HG02759 (cell line): Measurements from ENCODE around the gene SND1.
"Not testable (repeated sequence)": the region's sequence is repeated elsewhere in the genome, so short reads cannot be mapped to it uniquely, and the experiment has no call there.

ENCODE experiments used
- ATAC-seq: cut with Tn5 transposase; IDR thresholded peaks from one replicate; pipeline ENCODE4 v1.9.1; 2021; ENCODE audit warnings: mild to moderate bottlenecking, moderate library complexity; ENCODE audit not compliant: unreplicated experiment

Gene SND1

DNA sequence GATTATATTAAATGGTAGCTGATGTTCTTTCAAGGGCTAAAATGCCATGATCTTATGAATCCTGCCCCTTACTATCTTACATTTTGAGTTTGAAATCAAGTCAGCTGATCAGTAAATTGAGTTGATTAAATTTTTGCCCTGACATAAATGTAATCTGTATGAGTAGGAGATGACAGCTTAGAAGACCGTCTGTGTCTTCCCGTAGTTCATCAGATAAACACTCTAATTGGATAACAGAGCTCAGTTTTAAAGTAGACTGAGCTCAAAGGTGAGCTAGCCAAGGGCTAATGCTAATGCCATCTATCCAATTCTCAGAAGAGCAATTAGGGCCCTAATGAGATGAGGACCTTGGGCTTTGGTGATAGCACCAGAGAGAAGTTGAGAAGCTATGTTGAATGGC is 296.3 kb downstream of the SND1 start:
- no peak for ATAC-seq

- ATAC-seq: no peak
Measured at GRCh38 chr7:127948930-127949329, 296.9 kb downstream of the SND1 start.

- ATAC-seq: no peak
Measured at GRCh38 chr7:127949769-127950222, 297.8 kb downstream of the SND1 start.

- no peak for ATAC-seq
Measured at GRCh38 chr7:127950233-127950935, 298.4 kb downstream of the SND1 start.

GRCh38 chr7:127953423-127954356 is 301.7 kb downstream of the SND1 start:
- ATAC-seq: no peak

- no peak for ATAC-seq
Measured at GRCh38 chr7:127954357-127954748, 302.4 kb downstream of the SND1 start.

DNA sequence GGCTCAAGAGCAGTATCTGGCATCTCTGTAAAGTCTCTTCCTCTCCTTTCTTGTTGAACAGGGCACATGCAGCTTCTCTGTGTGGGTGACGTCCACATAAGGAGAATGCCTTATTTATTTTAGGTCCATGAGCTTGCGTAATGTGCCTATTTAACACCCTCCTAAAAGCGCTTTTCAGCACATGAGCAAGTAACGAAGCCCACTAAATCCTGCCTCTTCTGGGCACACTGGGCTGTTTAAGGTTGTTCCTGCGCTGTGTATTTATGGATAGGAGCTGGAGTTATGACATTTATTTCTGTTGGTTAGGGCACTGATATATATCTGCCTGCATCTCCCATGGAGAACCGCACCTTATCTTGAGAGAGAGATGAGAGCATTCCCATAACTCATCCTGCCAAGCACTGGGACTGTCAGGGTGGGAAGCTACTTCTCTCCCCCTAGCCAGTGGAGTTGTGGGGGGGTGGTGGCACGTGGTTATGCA is 303.1 kb downstream of the SND1 start:
- ATAC-seq: no peak

DNA sequence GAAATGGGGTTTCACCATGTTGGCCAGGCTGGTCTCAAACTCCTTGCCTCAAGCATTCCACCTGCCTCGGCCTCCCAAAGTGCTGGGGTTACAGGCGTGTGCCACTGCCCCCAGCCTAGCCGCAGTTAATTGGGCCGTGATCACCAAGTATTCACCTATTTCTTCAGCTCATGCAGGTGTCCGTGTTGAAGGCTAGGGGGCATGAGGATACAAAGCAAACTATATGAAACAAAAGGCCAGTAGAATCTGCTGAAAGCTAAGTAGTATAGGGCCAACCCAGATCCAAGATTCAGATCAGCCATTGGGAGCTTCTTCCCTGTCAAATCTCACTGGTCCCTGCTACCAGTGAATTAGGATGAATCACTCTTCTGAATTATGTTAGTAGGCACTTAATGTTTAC is 305.9 kb downstream of the SND1 start:
- no peak for ATAC-seq

- peak; percentile 73 for ATAC-seq
Measured at GRCh38 chr7:127959770-127960169, 307.8 kb downstream of the SND1 start.

DNA sequence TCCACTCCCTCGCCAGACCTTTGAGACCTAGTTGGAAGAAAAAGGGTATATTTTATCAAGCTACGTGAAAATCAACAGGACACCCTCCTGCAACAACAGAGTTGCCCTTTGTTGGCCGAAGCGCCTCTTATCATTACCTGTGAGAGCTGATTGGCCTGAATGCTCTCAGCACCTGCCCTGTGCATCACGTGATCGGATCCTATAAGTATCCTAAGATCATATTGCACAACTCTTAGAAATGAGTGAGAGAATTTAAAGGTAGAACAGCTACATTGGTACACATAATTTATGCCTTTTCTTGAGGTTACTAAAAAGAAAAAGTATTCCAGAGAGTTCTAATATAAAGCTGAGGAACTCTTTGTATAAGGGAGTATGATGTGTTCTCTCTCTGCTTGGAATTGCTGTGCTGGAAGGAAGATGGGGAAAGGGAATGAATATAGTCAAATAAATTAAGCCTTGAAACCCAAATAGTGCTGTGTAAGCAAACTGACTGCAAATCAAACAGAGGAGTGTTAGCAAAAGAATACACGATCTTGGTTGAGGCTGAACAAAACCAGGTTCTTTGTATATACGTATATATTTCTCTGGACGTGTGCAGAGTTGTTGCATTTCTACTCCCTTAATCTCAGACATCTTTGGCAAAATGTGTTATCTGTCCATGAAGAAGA is 309.9 kb downstream of the SND1 start:
- no peak for ATAC-seq

DNA sequence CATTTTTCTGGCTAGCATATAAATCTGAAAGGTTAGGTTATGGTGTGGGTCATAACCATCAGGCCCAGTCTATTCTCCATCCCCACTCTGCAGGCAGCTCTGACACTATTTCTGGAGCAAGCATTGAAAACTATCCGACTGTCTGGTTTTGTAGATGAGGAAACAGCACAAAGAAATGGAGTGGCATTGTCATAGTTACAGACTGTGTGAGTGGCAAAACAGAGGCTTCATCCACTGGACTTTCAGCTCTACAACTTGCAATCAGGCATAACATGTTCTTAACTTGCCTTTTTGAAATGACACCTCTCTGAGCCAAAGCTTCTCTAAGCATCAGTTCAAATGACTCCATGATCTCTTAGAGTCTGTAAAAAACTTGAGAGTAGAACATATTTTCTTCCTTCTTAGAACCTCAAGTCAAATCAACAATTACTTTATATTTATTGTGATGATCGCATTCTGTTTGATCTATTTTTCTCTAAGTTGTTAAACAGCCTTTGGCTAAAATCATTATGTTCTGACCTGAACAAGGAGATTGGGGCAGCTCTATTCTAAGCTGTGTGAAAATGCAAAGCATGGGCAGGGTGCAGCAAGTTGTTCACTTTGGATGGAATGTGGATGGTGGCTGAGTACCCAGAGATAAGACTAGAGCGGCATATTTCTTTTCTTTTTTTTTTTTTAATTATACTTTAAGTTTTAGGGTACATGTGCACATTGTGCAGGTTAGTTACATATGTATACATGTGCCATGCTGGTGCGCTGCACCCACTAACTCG is 310.8 kb downstream of the SND1 start:
- ATAC-seq: no peak

- not testable (repeated sequence) for ATAC-seq
Measured at GRCh38 chr7:127963850-127964249, 311.9 kb downstream of the SND1 start.

DNA sequence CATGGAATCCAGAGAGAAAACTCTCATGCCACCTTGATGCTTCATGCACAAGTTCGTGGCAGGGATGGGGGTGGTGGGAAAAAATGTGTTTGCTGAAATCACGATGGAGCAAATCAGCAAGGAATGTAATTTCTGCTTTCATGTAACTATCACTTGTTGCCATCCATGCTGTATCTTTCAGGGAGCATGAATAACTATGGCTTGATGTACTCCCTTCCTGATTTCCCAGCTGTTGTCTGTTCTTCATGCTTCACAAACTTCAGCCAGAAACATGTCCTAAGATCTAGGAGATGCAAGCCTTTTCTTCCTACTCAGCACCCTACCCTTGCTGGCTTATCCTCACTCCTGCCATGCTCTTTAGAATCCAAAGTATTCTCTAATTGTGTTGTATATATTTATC is 315.3 kb downstream of the SND1 start:
- no peak for ATAC-seq

GRCh38 chr7:127968547-127968946 is 316.6 kb downstream of the SND1 start:
- ATAC-seq: no peak

DNA sequence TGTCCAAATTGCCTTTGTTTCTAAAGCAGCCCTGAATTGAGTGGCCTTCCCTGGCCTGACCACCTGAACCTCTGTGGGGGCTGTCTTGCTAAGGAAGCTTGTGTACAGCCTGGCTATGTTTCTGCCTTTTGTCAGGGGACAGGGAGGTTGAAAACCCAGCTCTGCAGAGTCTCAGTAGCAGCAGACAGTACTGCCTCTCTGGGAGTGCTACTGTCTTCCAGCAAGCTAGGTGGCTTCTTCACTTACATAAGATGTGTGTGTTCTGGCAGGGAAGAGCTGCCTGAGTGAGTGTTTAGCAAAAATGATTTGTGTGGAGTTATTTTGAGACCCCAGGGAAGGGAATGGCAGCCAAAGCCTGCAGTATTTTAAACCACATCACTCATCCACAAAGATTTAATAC is 321.8 kb downstream of the SND1 start:
- no peak for ATAC-seq

DNA sequence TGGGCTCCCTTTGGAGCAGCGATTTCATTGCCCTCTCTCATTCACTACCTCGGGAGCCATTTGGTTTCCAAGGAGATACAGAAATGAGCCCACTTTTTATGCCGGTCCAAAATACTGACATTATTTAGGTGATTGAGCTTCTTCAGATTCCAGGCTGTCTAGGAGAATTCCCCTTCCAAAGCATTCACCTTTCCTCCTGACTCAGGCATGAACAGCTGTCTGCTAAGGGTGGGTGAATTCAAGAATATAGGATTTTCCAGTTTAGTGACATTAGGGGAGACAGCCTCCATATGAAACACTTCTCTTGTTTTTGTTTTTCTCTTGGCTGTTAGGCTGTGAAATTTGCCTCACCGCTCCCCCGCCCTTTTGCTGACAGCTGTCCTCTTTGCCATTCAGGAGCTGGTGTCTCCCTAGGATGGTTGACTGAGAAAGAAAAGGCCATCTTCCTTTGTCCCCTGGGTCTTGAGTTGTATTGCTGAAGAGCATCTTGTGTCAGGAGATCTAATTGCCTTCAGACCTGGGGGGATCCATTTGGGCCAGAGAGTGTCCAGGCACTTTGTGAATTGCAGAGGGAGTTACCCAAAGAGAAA is 322.5 kb downstream of the SND1 start:
- no peak for ATAC-seq

DNA sequence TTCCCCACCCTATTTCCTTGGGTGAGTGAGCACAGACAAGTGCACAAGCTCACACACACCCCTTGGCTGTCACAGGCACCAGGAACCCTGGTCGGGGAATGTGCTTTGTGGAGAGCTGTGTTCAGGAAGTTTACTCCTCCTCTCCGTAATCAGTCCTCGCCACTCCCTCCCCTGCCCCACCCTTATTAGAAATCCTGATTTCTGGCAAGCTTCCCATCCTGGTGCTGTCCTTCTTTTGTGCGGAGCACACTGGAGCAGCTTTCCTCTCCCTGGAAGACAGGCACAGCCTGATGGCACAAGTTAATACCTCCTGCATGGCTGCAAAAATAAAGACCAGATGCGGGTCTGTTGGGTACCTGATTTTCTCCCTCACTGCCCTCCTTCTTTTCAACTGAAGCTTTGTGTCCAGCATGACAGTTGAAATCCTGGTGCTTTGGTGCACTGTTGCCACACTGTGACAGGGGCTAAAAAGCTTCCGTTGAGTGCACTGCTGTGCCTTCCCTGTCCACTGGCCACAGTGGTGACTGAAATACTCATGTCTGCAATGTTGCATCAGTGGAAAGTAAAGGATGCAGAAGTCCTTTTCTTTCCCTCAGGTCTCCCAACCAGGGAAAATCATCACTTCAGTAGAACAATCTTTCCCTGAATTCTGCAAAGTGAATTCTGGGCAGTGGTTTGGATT is 324.2 kb downstream of the SND1 start:
- no peak for ATAC-seq

- ATAC-seq: no peak
Measured at GRCh38 chr7:127976738-127977120, 324.7 kb downstream of the SND1 start.

DNA sequence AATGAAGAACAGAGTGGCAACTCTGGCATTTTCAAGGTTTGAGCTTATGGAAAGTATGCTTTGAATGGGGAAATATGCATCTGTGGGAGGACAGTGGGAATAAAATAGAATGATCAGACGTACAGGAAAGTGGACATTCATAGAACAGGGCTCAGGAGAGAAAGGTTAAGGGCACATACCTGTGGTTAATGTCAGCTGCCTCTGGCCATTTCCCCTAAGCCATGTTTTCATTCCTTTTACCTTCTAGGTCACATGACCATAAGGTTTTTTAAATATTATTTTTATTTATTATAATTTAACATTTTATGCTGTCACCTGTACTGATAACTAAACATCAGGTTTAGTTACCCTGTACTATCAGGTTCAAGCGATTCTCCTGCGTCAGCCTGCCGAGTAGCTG is 326.4 kb downstream of the SND1 start:
- no peak for ATAC-seq
